Stimulated activated CD4-positive, alpha-beta T cell treated with anti-CD3 and anti-CD28 coated beads, Interleukin-4, amount 100 ng/mL, for 1 hour (primary cell): ENCODE data around the gene FBRSL1.
A peak's percentile ranks its signal among the peaks of the same experiment; 100 is the strongest.

Source experiments
- DNase-seq: peaks from one replicate; pipeline ENCODE4 v3.0.0-alpha.2; 2020

FBRSL1 gene

DNA sequence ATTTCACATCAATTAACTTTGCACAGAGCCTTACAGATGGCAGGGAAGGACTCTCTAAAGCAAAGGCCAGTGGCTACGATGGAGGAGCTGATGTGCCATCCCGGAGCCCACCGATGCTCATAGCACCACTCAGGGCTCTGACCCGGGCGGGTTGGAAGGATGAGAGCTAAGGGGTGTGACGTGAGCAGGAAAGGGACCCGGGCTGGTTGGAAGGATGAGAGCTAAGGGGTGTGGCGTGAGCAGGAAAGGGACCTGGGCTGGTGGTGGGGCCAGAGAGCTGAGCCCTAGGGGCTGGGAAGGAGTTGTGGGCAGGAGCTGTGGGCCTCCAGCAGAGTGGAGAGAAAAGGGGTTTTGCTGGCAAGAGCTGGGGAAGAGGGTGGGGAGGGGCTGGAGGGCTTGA, 3.8 kb upstream of the FBRSL1 start:
- DNase-seq: no peak

DNA sequence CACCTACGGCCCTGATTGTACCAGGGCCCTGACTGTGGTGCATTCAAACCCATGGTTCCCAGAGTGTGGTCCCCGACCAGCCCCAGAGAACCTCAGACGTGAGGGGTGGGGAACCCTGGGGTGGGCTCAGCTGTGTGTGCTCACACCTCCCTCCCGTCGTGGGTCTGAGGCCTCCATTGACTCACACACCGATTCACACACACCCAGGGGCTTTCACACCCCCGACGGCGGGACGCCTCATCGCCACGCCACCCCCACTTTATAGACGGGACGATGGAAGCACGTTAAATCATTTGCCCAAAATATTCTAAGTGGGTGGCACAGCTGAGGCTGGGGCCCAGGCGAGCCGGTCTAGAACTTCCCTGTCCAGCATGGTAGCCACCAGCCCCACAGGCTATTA, 3.4 kb upstream of the FBRSL1 start:
- no peak for DNase-seq

DNA sequence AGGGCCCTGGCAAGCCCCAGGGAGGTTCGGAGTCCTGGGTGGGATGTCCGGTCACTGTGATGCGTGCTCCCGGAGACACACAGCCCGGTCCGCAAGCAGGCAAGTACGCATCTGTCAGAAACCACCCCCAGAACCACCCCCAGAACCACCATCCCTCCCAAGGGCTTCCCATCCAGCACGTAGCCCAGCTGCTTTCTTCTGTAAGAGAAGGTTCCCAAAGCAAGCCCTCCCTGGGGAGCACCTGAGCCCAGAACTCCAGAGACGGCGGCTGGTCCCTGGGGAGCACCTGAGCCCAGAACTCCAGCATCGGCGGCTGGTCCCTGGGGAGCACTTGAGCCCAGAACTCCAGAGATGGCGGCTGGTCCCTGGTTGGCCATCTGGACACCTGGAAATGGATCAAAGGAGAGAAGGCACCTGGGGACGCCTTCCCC, 2.6 kb upstream of the FBRSL1 start:
- no peak for DNase-seq

DNA sequence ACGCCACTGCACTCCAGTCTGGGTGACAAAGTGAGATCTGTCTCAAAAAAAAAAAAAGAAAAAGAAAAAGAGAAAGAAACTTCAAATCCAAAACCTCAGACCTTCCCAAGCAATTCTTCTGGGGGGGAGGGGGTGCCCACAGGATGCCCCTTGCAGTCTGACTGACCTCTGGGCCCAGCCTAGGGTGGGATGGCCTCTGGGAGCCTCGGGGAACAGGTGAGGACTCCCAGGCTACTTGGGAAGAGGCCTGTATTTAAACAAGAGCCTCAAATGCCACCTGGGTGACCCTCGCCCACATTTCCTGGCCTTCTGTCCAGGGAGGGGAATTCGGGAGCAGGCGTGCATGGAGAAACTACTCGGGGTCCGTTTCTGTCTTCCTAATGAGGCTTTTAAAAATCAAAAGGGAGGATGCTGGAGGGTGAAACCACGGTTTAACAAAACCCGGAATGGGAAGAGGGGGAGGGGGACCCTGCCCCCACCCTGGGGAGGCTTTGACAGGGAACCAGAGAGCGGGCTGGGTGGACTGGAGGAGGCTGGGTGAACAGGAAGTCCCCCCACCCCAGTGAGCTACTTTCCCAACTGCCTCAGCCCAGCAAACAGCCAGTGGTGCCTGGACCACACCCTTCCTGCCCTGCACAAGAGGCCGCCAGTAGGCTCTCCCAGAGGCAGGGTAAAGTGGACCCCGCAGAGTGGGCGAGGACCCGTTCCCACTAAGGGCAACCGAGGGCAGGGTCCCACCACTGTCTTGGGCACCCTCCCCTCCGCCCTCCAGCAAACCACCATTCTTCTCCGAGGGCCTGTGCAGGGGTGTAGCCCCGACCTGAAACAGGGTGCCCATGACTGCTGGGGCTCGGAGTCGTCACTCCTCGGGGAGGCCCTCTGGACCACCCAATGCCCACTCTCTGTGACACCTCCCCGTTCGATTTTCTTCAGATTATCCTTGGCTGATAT, 1.5 kb upstream of the FBRSL1 start:
- peak; percentile 22 for DNase-seq

DNA sequence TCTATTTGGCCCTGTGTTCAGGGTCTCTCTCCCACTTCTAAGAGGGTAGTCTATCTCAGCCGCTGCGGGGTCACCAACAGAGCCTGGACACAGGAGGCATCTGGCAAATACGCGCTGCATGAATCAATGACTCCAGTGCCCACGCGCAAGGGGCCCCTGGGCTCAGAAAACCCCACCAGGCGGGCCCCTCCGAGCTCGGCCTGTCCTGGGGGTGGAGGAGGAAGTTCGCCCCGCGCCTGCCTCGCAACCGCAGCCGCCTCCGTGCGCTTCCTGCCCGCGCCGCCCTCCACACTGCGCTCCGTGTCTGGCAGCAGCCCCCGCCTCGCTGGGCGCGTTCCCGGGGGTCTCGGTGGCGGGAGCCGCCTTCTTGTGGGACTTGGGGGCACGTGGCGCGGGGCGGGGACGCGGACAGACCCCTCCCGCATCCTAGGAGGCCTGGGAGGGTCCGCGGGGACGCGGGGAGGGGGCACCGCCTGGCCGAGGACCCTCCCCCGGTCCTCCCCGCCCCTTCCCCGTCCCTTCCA, 811 bp upstream of the FBRSL1 start:
- peak; percentile 62 for DNase-seq

DNA sequence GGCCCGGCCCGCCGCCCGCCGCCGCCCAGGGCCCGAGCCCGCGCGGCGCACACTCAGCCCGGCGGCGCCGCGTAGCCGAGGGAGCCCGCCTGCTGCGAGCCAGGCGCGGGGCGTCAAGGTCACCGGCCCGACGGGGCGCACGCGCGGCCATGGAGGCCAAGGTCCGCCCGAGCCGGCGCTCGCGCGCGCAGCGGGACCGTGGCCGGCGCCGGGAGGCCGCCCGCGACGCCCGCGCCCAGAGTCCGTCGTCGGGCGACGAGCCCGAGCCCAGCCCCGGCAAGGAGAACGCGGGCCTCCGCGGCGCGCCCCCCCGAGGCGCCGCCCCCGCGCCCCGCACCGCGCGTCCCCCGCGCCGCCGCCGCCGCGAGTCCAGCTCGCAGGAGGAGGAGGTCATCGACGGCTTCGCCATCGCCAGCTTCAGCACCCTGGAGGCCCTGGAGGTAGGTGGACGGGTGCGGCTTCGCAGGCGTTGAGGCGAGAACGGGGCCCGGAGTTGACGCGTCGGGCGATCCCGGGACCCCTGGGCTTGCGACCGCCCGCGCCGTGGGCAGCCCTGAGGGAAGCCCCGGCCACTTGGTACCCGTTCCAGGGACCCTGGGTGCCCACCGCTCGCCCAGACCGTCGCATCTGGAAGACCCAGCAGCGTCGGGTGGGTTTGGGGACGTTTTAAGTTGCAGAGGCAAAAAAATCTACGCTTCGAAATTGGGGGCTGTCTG, 629 bp downstream of the FBRSL1 start:
- DNase-seq: peak; percentile 23

DNA sequence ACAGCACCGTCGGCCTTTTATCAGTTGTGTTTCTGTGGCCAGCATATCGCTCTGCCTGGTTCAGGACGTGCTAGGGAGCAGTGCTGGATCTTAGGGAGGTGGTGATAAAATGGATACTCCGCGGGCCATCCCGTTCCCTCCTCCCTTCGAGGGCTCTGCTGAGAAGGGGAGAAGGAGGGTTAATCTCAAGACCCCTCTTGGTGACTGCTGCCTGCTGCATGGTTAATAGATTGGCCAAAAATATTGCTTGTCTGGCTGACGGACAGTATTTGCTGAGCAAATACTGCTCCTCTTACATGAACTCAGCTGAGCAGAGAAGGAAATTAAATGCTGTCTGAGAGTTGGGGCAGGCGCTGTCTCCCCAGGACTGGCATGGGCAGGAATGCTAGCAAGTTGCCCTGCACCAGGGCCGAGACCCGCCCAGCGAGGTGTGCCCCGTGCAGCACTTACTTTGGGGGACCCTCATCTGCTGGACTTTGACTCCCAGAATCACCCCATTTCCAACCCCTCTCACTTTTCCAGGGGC, 1.2 kb downstream of the FBRSL1 start:
- DNase-seq: no peak

DNA sequence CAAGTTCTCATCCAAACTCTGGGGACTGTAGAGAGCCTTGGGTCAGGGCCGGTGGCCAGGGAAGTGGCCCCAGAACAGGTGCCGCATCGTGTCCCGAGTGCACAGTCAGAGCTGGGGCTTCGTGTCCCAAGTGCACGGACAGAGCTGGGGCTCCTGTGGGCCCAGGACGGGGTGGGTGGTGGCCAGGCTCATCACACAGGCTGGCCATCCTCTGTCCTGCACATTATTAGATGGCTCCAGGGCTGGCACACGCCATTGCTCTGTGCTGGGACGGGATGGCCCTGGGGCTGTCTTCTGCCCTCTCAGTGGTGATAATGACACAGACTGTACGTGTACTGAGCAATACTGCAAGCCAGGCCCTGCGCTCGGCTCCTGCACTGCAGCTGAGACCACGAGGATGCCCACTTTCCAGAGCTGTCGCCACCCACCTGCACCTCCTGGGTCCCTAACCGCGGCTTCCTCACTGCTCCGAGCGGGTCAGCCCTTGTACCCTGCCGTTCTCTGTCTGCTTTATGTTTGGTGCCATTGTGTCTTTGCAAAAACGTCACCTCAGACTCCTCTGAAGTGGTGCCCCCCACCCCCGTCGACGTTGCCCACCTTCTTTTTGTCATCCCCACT, 1.9 kb downstream of the FBRSL1 start:
- no peak for DNase-seq

DNA sequence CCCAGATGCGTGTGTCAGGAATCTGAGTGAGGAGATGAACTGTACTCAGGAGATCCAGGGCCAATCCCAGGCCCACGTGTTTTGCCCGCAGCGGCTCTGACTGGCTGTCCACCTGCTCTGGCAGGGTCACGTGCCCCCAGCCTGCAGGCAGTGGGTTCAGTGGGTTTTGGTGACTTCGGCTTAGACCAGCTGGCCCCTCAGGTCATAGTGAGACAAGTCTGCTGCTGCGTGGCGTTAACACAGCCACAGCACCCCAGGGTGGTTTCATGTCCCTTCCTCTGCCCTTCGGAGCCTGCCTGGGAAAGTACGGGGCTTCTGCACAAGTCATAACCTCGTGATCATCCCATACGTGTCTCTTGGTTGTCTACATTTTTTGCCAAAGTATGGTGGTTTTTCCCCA, 2.6 kb downstream of the FBRSL1 start:
- DNase-seq: no peak

DNA sequence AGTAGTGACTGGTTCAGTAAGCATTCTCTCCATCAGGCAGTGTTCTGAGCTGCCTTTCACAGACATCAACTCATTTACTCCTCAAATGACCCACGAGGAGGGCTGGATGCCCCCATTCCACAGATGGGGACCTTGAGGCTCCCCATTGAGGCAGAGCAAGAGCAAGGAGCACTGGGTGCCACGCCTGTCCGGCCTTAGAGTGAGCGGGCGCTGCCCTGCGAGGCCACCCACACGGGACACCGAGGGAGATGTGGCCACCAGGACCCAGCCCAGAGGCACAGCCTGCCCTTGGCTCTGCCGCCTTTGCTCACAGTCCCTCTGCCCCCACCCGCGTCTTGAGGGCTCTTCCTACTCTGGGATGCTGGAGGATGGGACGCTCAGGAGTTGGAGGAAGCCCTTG, 3.0 kb downstream of the FBRSL1 start:
- no peak for DNase-seq

DNA sequence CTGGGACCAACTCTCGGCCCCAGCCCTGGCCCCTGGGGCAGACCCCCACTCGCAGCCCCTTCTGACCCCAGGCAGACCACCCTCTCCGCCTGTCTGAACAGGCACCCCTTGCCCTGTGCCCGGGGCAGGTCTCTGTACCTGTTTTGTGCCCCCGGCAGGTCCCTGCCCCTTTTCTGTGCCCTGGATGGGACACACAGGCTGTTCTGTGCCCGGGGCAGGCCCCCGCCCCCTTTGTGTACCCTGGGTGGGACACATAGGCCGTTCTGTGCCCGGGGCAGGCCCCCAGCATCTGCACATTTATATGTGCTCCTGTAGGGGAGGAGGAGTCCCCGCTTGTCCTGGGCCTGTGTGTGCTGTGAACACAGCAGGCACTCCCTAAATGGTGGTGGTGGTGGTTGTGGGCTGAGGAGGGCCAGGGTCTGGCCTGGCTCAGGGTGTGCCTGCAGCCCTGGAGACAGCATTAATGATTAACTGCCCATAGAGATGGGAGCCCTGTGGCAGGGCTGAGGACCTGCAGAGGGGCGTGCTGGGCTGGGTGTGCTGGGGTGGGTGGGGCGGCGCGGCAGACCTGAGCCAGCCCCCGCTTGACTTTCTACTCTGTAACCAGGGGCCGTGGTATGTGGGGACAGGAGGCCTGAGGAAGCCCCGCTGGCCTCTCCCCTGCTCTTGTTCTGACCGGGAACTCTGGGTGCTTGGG, 3.7 kb downstream of the FBRSL1 start:
- no peak for DNase-seq

DNA sequence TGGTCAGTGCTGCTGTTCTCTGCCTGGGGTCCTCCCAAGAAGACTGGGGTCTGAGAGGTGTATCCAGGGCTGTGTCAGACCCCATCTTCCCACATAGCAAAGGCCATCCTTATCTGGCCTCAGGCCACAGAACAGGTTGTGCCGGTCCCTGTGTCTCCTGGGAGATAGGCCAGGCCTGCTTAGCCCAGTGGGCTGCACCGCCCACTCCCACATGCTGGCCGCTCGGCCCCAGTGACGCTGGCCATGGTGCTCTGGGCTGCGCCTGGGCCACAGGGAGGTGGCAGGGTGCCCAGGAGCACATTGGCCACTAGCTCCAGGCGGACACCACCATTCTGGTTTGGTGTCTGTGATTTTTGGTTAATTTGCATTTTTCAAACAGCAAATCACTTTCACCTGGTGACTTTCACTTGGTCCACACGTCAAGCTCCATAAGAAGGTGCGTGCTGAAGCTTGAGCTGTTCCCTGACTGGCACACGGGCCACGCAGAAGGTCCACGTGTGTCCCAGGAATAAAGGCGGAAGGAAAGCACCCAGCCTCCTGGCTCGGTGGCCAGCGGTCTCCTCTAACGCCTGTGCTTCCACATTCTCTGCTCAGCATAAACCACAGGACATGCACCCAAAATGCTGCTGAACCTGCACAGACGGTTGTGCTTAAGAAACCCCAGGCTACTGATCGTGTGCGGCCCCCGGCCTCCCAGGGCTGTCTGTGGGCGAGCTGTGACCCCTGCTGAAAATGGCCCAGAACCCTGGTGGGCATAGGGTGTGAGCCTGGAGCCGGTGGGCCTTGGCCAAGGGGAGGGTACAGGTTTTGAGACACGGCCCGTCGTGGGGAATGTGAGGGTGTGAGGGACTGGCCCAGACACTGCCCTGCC, 4.6 kb downstream of the FBRSL1 start:
- DNase-seq: no peak

DNA sequence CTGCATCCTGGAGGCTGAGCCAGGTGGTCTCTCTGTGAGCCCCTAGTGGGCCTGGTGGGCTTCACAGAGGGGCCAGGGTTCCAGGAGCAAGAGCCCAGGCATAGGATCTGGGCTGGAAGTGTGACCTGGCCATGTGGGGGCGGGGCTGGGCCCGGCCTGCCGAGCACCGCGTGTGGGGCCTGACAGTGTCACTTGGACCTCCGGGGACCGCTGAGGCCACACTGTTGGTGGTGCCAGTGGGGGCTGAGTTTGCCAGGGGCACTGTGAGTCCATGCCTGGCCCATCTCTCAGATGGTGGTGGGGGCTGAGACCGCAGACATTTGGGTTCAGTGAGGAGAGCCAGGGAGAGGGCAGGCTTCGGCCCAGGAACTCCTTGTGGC, 5.2 kb downstream of the FBRSL1 start:
- no peak for DNase-seq

DNA sequence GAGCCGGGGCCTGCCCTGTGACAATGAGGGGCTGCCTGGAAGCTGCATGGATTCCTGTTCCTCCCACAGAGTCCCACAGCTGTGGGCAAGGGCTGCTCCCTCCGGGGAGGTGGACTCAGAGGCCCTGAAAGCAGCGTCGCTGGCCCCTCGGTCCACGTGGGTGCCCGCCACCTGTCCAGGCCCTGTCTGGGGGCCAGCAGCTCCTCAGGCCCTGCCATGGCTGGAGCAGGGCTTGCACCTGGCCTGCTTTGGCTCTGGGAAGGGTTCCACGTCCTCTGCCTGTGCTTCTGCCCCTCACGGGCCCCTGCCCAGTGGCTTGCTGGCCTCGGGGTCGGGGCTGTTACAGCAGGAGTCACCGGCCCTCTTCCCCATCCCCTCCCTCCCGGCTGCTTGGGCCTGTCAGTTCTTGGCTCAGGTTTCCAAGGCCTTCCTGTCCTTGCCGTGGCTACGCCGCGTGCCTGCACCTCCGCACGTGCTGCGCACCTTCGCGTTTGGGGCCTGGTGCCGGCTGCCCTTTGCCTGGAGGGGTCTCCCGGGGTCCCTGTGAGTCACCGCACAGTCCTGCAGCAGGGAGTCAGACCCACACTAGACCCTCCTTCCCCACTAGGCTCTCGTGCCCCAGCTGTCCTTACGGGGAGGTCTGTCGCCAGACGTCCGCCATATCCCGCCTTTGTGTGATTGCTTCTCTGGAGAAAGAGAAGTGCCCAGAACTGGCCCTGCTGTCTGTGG, 5.8 kb downstream of the FBRSL1 start:
- no peak for DNase-seq

DNA sequence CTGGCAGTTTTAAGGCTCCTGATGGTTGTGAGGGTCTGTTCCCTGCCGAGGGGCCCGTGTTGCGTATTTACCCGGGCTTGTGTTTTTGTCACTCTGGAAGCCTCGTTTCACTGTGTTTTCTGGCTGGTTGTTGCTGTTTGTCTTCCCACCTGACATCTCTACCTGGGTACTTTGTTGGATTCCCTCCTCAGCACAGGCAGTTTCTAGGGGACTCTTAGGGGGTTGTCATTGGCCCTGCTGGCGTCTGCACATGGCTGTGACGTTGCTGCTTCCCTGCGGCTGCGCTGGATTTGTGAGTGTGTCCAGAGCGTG, 6.4 kb downstream of the FBRSL1 start:
- DNase-seq: no peak

DNA sequence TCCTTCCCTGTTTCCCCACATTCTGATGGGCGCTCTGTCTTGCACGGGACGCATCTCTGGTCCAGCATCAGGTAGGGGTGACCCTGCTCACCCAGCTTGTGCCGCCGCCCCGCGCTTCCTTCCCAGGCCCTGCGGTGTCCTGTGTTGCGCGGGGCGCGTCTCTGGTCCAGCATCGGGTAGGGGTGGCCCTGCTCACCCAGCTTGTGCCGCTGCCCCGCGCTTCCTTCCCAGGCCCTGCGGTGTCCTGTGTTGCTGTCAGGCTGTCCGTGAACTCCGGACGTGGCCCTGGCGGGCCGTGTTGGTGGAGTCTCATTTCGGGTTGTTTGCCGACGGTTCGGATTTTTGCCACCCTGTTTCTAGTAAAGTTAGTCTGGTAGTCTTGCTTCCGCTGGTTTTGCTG, 6.8 kb downstream of the FBRSL1 start:
- no peak for DNase-seq

DNA sequence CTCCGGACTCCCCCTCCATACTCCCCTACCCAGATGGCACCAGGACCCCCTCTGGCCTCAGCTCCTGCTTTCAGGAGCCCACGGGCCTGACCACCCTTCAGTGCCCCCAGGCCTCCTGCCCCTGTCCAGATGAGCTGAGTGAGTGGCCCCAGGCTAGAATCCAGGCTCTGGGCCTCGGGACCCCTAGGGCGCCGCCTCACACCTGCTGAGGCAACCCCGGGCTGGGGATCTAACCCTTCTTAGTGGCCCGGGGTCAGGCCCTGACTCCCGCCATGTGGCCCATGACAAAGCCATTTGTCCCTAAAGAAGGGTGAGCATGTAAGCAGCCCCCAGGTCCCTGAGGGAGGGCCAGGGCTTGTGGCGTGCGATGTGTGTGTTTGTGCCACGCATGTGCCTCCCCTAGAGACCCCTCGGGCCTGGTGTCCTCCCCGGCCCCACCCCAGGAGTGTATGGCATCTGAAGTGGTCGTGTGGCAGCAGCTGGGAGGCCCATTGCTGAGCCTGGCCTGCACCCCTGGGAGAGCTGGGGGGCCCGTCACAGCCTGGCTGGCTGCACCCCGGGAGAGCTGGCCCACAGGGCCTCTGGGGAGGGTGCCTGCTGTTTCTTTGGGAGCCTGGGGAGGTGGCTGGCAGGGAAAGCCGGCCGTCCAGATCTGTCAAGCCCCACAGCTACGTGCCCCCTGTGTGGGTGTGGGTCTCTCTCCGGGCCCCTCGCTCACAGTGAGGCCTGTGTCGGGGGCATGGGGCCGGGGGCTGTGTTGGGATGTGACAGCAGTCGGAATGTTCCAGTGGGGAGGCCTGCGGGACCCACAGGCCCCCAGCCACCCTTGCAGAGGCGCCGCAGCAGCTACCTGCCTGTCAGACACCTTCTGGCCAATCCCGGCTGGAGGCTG, 7.8 kb downstream of the FBRSL1 start:
- no peak for DNase-seq

DNA sequence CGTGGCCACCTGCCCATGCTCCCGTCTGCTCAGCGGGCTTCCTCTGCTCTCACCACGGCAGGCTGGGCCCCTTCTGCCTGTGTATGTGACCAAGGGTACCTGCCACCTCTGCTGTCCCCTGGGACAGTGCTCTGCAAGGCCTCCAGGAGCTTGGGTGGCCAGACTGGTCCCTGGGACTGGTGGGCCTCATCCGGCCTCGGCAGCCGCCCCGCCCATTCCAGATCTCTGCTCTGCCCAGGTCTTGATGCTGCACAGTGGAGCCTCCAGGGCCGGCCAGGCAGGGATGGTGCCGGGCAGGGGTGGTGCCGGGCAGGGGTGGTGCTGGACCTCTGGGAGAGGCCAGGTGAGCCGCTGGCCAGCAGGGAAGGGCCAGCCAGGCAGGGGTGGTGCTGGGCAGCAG, 9.0 kb downstream of the FBRSL1 start:
- no peak for DNase-seq

DNA sequence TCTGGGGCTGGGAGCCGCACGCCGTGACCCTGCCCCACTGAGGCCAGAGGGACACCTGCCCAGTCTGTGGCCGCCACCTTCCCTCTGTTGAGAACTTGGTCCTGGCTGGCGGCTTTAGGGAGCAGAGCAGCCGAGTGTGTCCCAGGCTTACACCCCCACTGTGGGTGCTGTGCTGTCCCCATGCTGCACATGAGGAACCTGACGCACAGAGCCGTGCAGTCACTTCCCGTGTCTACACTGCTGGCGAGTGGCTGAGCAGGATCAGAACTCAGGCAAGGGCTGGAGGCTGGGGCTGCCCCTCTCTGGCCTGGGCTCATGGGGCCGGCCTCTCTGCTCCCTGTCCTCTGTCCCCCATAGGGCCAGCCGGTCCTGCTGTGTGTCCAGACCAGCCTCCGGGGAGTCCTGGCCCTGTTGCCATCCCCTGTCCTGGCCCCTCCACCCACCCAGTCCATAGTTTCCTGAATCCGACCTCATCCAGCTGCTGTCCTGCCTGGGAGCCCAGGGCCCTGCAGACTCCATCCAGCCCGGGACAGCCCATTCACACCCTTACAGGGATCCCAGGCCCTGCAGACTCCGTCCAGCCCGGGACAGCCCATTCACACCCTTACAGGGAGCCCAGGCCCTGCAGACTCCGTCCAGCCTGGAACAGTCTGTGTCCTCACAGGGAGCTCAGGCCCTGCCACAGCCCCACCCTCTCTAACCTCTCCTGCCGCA, 10.3 kb downstream of the FBRSL1 start:
- DNase-seq: no peak

DNA sequence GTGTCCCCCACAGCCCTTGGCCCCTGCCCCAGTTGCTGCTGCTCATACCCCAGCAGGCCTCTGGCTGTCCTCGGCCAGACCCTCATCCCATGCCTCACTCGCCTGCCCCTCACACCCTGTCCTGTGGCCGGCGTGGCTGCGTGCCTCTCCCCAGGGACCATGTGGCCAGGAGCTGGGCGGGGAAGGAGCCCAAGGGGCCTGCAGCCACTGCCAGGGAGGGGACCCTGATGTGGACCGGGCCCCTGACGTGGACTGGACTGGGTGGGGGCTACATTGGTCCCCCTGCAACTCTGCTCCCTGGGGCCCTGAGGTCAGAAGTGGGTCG, 10.9 kb downstream of the FBRSL1 start:
- no peak for DNase-seq
